ENCODE measurements around the gene GRIP2.

Gene GRIP2

DNA sequence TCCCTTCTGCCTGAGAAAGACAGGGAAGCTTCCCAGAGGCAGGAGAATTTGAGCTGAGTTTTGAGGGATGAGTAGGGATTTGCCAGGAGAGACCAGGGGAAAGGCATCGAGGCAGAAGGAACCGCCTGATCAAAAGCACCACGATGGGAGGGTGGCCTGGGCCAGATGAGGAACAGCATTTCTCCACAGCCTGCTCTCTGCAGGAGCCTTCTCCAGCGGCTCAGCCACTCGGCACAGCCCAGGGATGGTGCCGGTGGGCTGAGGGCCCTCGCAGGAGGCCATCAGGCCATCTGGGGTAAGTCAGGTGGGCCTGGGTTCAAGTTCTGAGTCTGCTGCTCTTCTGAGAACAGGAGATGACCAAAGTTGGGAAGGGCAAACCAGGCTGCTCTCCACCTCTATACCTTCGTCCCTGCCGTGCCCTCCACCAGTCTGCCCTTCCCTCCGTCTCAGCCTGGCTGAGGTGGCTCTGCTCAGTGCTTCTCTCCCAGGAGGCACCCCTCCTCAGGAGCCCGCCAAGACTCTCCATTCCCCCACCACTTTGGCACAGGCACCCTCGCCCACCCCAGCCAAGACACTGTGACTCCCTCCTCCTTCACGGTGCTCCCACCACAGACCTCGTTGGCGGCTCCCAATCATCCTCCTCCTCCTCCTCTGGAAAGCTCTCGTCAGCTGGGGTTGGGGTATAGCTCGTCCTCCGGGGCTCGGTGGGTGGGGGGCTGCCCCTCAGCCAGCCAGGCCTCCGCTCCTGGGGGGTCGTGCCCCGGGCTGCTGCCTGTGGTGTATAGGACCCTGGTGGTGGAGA lies 34.9 kb downstream of the GRIP2 start:
- DNase-seq = no peak

DNA sequence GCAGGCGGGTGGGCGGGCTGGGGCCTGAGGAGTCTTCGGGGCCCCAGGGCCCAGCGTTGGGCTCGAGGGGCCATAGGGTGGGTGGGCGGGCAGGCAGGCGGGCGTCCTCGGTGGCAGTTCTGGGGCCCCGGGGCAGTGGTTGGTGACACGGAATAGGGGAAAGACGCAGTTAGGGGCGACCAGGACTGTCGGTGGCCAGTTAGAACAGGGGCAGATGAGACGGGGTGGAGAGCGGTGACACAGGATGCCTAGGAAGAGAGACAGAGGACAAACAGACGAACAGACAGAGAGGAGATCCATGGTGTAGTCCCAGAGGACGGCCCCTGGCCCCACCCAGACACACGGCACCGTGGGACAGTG lies 36.5 kb downstream of the GRIP2 start:
- no peak for DNase-seq

DNA sequence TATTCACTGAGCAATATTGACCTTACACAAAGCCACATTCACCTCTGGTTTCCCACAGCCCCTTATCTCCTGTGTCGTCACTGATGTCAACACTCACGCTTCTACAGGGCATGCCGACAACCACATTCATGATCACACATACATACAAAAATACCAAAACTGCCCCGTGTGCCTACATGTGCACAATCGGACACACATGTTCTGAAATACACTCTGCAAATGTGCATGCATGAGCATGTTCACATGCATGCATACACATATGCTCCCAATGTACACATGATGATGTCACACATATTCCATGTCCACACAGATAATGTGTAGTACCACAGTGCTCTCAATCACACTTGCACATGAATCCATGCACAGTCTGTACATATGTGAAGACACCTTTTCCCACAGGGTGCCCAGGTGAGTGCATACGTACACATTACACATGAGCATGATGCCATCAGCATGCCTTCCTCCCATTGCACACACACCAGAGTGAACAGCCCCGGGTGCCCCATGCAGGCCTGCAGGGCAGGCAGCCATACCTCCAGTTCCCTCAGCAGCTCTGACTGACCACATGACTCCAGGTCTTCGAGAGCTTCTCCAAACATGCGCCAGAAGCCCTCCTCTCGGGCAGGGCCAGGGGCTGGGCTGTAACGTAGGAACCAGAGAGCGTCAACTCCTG lies 37.0 kb downstream of the GRIP2 start:
- no peak for DNase-seq

DNA sequence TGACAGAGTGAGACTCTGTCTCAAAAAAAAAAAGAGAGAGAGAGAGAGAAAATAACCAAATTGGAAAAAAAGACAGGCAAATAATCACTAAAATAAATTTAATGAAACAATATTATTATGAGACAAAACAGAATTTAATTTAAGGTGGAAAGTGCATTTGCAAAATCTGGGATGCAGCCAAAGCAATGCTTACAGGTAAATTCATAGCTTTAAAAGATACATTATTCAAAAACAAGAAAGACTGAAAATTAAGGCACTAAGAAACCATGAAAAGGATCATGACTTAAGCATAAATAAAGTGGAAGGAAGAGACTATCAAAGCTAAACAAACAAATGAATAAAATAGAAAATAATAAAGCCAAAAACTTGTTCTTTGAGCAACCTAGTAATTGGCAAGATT lies 37.7 kb downstream of the GRIP2 start:
- no peak for DNase-seq

DNA sequence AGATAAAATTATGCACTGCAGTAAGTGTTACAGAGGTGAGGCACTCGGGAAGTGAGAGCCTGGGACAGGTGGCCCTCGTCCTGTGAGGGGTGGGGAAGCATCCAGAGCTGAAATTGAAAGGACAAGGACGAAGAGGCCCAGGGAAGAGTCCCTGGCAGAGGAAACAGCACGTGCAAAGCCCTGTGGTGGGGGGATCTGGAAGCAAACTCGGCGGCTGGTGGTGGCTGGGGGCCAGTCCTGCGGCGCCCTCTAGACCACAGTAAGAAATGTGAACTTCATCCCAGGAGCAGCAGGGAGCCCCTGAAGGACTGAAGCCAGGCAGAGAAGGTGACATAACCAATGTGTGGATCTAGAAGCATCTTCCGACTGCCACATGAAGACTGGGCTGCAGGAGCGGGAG lies 42.8 kb downstream of the GRIP2 start:
- no peak for DNase-seq

DNA sequence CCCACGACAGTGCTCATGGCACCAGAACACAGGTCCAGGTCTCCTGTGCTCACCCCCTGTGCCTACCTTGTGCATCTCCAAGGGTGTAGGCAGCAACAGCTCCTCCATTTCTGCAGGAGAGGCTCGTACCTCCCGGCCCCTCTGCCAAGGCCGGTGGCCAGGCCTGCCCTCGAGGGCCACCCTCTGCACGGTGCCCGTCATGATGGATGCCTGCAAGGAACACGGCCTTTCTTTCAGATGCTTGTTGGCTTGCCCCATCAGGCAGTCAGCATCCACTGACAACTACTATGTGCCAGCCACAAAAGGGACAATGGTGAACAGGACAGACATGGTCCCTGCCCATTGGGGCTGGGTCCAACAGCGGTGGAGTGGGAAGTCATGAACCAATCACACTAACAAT lies 43.8 kb downstream of the GRIP2 start:
- DNase-seq = no peak

DNA sequence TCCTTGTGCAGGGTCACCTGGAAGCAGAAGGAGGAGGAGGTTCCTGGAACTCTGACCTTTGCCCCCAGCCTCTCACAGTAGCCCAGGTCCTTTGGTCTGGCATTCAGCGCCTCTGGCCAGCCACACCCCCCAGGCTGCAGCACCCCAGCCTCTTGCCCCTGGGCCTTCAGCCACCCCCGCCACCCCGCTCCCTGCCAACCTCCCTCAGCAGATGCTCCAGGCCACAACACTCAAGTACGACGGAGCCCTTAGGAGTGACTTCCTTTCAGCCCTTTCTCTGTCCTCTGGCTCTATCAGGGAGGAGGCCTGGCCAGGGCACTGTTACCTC lies 45.2 kb downstream of the GRIP2 start:
- DNase-seq = no peak

DNA sequence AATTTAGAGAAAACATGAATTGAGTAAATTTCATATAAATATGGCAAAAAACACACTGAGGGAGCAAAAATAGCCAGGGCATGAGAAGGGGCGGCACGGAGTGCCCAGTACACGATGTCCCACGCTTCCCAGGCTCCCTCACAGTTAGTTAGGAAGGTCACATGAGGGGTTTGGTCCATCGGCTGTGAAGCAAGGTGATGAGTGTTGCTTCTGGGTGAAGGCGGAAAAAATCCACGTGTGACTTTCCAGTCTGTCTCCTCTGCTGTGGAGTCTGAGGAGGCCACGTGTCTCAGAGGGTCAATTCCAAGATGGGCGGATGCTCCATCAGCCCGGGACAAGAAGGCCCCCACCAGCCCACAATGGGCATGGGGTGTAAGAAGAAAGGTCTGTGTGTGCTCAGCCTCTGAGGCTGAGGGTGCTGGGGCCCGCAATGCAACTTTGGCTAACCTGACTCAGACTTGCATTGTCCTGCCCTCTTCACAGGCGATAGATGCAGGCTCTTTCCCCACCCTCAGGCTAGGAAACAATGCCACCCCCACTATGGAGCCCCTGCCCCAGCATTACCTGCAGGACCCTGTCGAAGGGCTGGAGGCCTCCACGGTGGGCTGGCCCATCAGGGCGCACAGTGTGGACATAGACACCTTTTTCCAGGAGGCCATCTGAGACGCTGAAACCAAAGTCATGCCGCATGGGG lies 45.7 kb downstream of the GRIP2 start:
- DNase-seq = no peak

DNA sequence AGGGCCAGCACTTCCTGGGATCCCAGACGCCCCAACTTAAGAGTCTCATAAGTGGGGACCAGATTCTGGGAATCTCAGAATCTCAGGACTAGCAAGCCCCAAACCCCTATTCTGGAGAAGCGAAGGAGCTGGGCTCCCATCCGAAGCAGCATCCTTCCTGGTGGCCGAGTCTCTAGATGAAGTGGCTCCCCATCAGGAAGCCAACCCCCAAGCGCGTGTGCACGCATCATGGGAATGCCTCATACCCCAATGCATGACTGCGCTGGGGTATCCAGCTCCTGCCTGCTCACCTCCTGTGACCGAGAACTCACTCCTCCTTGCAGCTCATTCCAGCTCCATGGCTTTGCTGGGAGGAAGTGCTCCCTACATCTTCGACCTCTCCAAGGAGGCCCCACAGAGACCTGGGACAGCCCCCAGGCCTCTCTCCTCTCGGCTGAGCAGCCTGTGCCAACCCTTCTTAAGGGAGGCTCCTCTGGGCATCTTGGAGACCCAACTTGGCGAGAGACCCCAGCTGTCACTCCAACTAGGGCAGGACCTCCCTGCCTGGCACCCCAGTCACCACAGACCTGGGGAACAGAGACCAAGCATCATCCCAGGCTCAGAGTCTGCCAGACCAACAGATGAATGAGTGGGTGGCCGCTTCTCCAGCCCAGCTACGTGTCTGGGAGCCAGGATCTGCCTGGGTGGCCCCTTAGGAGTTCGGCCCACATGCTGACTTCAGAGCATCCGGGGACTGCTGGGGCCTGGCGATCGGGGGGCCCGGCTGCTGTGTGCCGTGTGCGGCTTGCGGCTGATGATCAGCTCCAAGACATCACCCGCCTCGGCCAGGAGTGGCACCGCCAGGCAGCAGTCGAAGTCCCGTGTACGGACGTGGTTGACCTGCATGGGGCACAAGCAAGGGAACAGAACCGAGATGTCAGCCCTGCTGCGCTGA lies 46.9 kb downstream of the GRIP2 start:
- no peak for DNase-seq

DNA sequence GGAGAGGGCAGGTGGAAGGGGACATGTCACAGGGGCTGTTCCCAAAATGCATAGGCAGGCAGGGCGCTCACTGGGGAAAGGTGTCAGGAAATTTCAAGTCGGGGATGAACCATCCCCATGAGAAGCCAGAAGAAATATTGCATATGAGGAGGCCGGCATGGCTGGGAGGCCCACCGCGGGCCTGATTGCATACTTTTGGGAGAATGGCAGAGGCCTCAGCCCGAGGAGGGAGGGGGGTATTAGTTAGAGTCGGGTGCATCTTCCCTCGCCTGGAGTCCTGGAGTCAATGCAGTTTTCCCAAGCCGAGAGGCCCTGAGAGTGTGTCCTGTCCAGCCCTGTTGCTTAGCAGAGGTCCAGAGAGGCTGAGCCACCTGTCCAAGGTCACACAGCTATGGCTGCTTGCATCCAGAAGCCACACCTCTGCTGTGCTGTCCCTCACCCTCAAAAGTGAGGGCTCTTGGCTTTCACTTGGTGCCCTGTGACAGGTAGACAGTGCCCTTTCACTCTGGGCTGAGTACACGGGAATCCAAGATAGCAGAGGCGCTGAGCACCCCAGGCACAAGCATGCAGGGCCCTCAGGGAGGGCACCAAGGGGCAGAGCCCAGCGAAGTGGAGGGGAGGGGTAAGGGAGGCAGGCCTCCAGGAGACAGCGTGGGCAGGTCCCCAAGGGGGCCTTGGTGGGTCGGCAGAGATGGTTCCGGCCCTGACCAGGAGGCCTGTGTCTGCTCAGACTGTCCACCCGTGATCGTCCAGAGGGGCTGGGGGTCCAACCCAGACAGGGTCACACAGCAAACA lies 48.5 kb downstream of the GRIP2 start:
- no peak for DNase-seq

DNA sequence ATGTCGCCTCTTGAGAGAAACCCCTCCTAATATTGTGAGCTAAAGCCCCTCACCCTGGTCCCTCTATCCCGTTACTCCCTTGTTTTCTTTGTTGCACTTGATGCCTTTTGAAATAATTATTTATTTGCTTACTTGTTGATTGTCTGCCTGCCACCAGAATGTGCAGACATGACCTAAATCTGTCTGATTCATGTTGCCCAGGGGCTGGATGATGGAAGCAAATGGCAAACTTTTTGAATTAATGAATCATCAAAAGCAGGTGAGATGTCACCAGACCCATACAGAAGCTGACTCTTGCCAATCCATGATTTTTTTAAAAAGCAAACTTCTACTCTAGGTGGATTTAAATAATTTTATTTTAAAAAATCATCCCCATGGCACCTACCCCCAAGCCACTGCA lies 49.3 kb downstream of the GRIP2 start:
- DNase-seq = no peak

DNA sequence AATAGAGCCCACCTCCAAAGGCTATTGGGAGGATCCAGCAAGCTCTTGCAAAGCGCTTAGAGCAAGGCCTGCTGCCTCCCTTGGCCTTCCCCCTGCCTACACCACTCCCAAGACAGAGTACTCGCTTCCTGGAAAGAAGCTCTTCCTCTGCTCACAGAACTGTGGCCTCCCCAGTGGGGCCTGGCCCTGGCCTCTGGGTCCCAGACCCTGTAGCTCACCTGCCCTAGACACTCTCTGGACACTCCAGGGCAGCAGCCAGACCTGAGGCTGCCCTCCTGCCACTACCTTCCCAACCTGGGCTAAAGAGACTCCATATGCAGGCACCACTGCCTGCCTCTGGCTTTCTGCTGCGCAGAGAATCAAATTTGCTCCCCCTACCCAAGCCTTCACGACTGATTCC lies 49.9 kb downstream of the GRIP2 start:
- DNase-seq = no peak

DNA sequence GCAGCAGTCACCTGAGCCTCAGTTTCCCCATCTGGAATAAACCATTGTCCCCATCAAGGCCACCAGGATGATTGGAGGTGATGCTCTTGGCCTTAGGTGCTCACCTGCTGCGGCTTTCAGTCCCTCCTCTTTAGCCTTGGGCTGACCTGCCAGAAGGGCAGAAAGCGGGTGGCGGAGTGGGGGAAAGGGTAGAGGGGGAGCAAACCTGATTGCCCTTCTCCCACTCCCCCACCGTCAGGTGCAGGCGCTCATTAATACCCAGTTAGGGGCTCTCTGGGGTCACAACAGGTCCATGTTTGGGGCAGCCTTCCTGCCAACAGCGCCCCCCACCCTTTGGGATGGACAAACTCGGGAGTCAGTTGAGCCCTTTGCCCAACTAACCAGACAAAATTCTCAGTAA lies 50.5 kb downstream of the GRIP2 start:
- DNase-seq = no peak

DNA sequence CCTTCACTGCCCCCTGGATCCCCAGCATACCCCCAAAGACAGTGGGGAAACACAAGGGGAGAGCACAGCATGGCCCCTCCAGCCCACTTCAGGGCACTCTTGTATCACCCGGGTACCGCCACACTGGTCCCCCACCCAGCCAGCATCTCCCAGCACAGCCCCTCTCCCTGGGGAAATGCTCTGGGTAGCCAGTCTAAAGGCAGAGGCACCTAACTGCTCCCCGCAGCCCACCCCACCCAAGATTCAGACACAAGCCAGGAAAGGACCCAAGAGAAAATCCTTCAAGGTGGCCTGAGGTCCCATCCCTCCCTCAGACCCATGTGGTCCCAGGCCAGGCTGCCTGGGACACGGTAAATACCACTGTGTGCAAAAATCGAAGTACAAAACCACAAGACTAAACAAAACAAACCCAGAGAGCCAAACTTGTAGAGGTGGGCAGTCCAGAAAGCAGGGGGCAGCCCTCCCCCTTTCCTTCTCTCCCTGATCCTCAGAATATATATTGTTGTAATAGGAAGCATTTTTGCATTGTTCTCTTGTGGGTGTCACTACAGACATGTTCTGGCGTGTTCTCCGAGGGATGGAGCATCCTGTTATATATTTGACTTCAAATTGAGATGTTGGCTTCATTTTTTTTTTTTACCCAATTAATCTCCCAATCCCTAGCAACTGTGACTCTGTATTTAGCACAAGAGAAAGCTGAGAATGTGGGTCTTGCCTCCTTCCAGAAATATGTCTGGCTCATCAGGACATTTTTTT lies 51.7 kb downstream of the GRIP2 start:
- DNase-seq = peak in 1 of 2 donors; percentile 3

DNA sequence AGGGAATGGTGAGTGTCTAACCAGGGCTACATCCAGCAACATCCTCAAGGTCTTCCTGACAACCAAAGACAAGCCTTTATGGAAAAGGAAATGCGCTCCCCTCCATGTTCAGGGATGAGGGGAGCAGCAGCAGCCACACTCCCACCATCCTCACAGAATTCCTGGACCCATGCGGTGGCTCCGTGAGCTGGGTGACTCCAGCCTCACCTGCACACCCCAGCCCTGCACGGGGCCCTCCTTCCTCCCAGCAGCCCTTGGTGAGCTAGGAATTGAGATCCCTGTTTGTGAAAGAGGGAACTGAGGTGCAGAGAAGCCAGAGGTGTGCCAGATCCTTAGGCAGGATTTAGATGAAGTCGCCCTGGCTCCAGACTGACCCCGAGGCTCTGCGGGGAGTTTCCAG lies 52.3 kb downstream of the GRIP2 start:
- no peak for DNase-seq

DNA sequence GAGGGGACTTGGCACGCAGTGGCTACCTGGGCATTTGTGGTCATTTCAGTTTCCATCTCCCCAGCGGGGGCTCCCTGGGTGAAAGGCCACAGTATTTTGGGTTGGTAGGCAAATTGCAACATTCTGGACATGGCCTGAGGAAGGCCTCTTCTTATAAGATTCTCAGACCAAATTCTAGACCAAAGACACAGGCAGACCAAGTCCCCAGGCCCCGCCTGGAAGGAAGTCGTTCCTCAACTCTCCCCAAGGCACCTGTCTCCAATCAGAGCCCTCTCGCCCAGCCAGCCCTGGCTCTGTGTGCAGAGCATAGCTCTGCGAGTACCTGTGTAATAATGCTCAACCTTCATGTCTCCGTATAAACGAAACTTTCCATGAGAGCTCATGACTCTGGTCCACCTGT lies 53.1 kb downstream of the GRIP2 start:
- no peak for DNase-seq

DNA sequence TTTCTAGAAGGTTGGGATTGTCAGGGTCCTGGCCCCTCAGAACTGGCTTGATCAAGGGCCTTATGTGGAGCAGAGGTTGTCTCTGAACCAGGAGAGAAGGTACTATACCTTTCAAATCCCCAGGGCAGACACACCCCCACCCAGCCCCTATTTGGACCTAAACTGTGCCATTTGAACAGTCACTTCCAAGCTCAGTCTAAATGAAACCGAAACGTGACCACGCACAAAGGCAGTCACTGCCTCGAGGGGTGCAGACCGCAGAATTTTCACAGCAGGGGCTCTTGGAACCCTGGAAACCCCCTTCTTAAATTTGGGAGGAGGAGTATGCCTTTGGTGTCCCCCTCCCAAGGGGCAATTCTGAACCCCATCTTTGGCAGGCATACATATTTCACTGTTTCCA lies 53.7 kb downstream of the GRIP2 start:
- DNase-seq = no peak

DNA sequence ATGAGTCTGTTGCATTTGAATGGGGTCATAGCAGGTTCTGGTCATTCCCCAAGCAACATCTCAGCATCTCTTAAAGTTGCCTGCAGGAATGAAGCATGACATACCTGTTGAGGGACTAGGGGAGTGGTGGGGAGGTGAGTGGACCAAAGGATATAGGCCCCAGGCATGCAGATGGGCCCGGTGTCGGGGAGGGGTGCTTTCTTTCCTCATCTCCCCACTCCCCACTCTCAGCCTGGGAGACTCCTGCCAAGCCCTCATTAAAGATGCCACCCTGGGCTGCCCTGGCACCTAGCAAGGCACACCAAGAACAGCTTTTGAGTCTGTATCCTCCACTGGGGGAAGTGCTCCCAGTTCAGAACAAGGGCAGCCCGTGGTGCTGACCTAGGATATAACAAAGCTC lies 54.2 kb downstream of the GRIP2 start:
- DNase-seq = no peak

DNA sequence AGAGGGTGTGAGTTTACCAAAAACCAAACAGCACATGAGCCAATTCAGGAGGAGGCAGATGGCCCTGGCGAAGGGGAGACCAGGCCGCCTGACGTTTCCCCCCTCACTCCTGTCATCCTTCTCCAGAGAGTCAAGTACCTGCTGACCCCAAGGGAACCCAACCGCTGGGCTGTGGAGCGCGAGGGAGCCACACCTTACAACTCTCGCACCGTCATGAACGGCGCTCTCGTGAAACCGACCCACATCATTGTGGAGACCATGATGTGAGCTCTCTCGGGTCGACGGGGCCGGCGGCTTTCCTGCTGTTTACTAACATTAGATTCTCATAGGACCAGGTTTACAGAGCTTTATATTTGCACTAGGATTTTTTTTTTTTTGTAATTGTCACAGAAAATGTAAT lies 55.4 kb downstream of the GRIP2 start:
- no peak for DNase-seq

DNA sequence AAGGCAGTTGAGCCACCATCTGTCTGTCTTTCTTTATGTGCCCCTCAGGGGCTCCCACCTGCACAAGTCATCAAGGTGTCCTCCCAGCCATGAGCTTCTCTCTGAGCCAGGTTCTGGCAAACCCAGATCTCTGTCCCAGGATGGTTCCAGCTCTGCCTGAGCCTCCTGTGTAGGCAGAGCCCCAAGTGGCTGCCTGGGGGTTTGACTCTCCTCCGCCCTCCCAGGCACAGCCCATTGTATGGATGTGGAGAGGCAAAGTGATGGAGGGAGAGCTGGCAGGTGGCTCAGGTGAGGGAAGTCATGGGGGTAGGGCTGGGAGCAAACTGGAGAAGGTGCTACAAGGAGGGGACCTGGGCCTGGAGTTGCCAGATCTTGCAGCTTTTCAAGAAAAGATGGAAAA lies 56.9 kb downstream of the GRIP2 start:
- DNase-seq = no peak

DNA sequence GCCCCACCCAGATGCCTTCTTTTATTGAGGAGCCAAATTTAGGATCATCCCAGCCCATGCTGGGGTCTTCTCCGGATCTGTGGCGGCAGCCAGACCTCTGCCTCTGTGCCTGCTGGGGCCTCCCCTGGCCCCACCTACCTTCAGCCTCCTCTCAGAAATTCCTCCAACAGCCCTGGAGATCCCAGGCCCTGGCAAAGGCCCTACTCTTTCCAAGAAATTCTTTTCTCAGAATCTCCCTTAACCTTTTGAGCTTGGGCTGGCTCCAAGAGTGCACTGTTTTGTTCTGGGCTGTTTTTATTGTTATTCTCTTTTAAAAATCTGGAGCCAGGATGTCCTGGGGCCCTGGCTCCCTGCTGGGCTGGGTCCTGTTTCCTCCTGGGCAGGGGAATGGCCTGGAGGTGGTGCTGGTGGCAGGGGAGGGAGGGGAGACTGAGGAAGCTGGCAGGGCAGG lies 57.8 kb downstream of the GRIP2 start:
- no peak for DNase-seq

DNA sequence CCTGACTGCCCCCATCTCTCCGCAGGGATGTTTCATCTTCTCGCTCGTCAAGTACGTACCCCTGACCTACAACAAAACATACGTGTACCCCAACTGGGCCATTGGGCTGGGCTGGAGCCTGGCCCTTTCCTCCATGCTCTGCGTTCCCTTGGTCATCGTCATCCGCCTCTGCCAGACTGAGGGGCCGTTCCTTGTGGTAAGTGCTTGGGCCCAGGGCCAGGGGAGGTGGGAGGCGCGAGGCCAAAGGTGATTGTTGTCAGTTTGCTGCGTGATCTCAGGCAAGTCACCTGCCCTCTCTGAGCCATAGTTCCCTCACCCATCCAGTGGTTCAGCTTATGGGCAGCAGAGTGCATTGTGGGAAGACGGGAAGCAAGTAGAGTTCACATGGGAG lies 58.5 kb downstream of the GRIP2 start:
- no peak for DNase-seq
